GM19025 (cell line): ENCODE results near the gene JAML.

ENCODE experiments used
- ATAC-seq: cut with Tn5 transposase; IDR thresholded peaks from one replicate; pipeline ENCODE4 v1.9.1; 2021; ENCODE audit warnings: mild to moderate bottlenecking, low read depth, moderate library complexity; ENCODE audit not compliant: unreplicated experiment

The JAML gene

DNA sequence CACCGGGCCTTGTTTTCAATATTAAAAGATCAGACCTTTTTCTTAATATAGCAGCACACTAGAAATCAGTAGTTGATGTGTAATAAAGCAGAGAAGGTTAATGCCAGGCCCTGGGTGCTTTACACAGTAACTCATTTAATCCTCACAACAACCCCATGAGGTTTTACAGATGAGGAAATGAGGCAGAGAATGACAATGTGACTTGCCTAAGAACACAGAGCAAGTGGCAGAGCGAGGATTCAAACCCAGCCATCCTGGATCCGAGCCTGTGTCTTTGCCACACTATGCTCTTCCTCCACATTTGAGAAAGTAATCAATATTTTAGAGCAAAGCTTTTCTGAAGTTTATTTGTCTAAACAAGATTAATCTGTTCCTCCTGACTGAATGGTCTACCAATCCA lies 7.2 kb downstream of the JAML start:
- no peak for ATAC-seq

DNA sequence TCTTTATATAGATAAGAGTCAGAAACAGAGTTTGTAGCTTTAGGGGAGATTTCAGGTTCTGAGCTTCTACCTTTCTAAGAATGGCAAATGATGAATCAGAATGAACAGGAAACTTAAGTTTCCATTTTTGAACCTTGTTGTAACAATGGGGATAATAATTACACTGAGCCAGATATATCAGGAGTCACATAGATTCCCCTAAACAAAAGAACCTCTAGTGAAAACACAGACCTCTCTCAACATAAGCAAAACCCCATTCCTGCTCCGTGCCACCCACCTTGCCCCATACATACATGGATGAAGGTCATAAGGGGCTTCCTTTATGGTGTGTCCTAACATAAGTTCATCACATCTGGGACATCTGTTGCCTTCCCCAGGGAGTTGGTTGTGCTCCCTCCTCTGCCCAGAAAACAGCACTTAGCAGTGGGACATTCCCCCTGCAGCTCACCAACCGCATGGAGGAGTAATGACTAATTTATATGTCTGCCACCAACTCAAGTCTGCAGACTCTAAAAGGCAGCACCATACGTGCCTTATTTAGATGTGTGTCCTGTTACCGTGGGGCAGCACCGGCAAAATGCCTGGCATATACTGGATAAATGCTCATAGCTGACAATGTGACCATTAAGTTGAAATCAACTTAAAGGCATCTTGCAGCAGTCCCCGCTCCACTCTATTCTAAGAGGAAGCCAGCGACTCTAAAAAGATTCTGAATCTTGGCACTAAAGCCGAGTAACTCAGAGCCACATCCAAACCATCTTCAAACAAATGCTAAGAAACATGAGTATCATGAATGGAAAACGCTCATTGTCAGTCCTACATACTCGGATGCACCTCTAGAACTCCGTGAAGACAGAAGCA lies 8.0 kb downstream of the JAML start:
- ATAC-seq: peak; percentile 44

DNA sequence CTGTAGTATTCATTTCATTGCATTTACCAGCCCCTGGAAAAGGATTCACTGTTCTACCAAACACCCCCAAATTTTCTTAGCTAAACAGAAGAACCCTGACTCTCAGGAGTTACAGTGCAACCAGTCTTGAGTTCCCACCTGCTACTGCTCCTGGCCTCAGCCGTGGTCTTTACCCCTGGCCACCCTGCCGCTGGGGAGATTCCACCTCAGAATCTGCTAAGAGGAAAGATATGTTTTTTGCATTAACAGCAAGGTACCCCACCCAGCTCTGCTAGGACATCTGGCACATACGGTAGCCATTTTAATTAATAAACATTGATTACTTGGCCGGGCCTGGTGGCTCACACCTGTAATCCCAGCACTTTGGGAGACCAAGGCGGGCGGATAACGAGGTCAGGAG lies 9.0 kb downstream of the JAML start:
- no peak for ATAC-seq

DNA sequence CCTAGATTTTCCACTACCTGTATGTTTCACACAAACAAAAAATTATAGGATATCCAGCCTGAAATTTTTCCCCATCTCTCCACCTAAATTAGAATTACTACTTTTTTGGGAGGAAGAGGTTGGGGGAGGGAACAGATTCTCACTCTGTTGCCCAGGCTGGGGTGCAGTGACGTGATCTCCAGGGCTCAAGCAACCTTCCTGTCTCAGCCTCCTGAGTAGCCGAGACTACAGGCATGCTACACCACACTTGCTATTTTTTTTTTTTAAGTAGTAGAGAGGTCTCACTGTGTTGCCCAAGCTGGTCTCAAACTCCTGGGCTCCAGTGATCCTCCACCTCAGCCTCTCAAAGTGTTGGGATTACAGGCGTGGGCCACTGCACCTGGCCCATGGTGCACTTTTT lies 9.5 kb downstream of the JAML start:
- ATAC-seq: no peak

DNA sequence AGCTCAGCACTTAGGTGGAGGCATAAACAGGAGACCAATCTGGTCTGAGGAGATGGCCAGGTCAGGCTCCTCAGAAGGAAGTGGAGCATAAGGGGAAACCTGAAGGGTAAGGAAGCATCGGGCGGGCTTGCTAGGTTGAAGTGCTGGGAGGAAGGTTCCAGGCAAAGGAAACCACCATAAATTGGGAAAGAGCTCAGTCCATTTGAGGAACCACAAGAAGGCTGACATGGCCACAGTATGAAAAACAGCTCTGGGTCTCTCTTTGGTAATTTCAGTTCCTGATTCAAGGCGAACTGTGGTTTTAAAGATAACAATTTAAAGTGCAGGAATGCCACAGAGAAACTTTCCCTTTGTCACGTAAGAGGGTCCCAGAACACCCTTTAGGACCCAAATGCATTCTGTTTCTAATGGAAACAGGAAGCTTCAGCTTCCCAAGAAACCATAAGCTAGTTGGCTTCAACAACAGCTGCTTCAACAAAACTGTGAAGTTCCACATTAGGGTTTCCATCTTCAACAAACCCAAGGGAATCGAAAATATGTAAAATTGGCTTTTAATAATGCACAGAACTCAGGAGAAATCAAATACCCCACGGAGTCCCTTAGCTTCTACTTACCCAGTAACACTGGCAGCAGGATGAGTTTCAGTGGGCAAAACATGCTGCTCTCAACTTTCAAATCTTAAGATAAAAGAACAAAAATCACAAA lies 10.4 kb downstream of the JAML start:
- ATAC-seq: no peak

DNA sequence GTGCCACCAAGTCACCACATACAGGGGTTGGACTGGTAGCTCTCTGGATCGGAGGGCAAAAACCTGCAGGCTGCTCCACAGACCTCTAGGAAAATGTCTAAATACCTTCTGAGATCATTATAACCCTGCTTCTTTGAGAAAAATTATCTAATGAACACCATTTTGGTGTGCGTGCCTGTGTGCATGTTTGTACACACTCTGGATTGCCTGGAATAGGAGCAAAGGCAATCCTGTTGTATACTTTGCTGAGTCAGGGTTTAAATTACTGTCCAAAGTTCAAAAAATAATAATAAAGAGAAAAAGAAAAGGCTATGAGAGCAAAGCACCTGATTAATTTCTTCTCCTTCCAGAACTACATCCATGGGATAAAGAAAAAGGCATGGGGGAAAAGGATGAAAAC lies 11.0 kb downstream of the JAML start:
- ATAC-seq: no peak

DNA sequence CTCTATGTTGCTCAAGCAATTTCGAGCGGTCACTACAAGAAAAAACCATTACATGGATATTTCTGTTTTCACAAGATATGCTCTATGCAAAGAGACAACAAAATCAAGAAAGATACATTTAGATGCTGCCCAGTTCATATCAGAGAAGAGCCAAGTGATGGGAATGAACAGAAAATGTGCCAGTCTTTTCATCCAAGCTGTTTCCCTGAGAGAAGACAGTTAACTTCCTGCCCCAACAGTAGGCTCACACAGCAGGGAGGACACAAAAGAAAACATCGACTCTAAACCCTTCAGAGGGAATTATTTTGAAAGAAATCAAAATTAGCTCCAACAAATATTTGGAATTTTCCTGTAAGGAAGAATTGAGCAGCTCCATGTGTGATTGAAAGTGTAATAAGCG lies 11.6 kb downstream of the JAML start:
- no peak for ATAC-seq

DNA sequence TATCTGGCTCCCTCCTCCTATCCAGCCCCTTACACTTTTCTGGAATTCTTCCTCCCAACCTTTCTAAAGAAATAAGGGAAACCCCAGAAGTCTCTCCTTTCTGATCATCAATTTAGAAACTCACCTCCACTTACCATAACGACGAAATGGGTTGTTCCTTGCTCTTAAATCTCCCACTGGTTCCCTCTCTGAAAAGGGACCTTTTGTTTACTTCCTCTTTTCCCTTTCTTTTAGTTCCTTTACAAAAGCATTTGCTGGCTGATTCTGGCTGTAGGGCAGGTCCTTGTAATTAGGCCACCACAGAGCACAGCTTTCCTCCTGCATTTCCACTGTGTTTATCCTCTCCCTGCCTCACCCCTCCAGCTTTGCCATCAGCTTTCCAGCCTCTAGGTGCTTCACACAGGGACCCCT lies 12.0 kb downstream of the JAML start:
- no peak for ATAC-seq

DNA sequence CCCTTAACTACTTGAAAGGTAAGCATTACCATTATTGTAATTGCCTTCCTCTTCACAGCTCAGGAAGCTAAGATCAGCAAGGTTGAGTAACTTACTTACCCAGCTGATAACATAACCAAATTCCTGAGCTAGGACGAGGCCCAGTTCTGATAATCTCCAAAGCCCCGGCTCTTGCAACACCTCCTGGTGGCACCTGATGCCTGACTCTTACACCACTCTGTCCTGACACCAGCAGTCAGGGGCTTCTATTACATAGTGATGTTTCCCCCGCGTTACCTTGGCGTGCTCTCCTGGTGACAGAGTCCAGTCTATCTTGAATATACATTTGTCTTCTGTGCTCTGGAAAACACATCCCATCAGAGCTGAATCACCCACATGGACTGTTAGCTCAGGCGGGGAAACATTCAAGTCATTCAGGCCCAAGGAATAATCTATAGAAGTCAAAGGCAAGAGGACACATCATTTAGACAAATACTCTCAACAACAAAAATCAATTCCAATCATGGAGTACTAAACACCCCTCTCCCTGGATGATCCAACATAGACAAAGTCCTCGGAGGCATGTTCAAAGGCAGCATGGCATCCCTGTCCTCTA lies 12.6 kb downstream of the JAML start:
- no peak for ATAC-seq

DNA sequence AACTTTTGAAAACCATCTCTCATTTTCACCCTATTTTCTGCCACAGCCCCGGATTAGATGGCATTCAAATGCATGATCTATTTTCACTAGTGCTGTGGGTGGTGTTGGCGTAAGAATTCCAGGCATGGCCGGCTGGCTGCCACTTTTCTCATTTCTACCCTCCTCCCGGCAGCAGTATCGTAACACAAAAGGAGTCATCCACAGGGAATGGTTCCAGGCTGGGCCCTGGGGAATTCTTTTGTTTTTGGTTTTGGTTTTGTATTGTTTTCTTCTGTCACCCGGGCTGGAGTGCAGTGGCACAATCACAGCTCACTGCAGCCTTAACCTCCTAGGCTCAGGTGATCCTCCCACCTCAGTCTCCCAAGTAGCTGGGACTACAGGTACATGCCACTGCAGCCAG lies 13.8 kb downstream of the JAML start:
- ATAC-seq: no peak

DNA sequence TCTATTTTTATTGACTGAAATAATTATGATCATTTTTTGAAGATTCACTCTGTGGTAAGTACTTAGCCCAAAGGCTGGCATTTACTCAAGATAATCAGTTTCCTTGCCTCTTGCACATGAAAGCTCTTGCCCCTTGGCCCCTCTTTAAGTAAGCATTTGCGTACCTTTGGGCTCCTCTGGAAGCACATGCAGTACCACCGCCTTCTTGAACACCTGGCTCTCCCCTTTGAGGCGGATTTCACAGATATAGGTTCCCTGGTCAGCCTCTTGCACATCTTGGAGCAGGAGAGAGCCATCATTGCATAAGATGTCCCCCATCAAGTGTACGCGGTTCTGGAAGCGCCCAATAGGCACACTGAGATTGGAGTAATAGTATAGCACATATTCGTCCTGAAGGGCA lies 14.5 kb downstream of the JAML start:
- ATAC-seq: no peak

DNA sequence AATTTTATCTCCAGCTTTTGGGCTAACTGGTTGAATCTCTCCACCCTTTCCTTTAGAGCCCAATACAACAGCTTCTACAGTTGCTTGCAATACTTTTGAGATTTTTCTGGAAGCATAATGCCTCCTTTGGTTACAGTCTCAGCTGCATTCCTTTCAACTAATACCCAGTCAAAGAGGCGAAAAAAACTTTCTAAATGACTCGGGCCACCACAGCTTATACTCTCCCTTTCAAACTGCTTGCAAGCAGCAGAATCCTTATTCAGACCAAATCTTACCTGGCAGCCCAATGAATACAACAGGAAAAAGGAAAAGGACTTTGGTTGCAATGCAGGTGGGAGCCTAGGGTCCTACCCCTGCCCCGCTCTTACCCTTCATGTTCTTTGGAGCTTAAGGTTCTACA lies 15.8 kb downstream of the JAML start:
- no peak for ATAC-seq

DNA sequence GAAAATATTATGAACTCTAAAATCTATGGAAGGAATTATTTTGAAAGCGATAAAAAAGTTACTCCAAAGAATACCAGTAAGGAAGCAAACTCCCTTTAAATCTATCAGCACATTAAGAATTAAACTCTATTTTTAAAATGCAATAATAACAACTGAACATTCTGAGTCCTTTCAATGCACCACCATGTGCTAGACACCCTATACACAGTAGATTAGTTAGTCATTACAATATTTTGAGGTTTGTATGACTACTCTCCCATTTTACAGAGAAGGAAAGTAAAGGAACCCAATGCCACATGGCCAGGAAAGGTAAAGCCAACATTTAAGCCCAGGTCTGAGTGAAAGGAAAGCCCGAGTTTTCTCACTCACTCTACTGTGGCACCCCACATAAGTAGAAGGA lies 17.7 kb downstream of the JAML start:
- ATAC-seq: no peak

DNA sequence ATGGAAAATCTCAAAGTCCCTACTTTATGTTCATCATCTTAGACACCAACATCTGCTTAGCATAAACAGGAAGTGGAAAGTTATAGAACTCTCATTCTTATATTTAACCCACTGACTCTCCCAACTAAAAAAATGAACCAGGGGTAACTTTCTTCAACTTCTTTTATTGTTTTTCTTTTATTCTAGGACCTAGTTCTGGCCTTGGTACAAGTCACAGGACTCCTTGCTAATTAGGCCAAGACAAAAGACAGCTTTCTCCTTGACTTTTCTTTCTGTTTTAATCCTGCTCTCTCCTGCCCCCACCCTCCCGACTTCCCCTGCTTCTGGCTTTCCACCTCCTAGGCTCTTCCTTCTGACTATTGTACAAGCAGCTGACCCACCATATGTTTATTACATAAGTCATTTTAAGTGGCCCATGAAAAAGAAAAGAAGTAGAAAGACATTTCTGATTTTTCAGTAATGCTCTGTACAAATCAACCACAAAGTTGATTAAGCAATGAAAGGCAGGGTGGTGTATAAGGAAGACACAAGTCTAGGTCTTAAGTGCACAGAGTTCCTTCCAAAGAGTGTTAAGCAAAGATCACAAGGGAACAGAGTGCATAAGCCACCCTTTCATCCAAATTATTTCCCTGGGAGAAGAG lies 18.3 kb downstream of the JAML start:
- no peak for ATAC-seq

DNA sequence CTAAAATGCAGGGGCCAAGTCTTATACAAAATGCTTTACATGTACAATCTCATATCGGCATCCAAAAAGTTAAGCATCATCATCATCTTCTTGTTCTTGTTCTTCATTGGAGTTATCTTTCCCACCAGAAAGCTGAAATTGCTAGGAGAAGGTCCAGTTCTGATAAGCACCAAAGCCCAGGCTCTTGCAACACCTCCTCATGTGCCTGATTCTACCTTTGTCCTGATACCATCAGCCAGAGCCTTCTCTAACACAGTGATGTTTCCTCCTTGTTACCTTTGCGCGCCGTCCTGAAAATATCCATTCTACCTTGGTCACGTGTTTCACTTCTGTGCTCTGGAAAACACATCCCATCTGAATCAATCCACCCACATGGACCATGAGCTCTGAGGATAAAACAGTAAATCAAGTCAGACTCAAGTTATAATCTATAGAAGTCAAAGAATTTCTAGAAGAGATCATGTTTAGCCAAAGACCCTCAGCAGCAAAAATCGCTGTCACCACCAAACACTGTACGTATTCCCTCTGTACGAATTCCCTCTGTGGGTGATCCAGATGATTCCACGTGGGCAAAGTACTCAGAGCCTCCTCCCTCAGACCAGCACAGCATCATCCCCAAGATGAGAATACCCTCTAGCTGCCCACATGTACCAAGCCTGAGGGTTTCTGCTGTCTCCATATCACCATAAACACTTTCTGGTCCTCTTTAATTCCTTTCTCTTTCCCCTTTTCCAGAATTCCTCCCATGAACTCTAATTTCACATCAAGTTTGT lies 19.0 kb downstream of the JAML start:
- no peak for ATAC-seq

DNA sequence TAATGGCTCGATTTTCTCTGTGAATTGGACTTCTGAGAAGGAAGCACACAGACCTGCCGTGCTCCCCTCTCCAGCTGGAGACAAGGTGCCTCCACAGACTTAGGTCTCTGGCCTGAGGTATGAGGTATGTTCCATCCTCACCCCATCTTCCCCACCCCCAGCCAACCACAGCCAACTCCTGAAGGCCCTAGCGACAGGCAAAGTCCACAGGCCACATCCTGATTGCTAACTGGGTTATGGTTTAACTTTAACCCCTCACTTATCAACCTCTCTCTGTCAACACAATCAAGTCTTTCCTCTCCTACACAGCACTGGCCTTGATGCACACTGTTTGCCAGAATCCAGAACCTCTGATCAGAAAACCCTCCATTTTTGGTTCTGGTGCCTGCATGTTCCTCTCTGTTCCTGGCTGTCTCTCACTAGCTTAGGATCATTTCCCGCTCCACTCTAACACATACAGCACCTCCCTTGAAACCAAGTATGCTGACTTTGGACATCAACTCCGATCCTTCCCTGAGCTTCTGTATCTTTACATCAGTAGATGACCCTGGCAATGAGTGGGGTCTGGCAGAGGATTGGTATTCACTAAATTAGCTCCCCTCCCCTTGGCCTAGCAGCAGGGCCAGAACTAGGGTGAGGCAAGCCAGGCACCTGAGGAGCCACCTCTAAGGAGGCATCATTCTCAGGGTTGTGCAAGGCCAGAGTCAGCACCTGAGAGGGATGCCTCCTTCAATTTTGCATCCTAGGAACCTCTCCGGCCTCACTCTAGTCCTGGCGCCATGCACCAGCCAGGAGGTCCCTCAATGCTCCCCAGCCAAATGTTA lies 22.0 kb downstream of the JAML start:
- peak; percentile 66 for ATAC-seq

DNA sequence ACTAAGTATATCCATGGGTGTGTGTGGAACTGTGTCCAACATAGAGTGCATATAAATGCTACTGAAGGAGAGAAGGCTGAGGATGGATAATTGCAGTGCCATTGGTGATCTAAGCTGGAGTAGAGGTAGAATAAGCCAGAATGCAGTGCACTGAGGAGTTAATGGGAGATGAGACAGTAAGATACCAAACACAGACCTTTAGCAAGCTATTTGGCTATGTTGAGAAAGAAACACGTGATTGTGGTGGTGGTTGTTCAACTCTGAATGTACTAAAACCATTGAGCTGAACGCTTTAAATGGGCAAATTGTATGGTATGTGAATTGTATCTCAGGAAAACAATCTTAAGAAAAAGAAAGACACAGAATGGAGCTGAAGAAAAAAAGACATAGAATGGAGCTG lies 22.8 kb downstream of the JAML start:
- ATAC-seq: no peak

DNA sequence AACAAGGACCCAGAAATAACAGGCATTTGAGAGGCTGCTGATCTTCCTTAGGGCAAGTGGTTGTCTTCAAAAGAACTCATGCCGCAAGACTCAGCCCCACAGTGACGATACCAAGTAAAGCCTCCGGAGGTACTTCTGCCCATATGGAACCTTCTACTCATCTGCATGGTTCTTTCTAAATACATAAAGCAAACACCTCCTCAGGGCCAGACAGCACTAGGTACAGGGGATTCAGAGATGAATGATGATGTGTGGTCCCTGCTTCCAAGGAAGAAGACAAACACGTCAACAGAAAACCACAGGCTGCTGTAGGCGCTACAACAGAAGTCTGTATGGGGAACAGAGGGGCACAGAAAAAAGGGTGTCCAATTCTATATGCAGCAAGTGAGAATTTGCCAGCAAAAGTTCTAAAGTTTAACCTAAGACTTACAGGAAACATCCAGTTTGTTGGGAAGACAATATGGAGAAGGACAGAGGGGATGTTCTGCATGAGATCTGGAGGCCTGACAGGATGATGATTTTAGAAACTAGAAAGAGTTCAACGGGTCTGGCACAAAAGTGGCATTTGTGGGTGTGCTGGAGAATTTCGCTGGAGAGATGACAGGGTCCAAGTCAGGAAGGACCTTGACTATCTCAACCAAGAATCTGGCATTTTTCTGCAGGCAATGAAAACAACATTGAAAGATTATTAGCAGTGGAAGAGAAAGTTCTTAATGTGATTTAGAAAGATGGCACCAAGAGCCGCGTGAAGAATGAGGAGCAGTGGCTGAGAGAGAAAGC lies 23.7 kb downstream of the JAML start:
- ATAC-seq: no peak

DNA sequence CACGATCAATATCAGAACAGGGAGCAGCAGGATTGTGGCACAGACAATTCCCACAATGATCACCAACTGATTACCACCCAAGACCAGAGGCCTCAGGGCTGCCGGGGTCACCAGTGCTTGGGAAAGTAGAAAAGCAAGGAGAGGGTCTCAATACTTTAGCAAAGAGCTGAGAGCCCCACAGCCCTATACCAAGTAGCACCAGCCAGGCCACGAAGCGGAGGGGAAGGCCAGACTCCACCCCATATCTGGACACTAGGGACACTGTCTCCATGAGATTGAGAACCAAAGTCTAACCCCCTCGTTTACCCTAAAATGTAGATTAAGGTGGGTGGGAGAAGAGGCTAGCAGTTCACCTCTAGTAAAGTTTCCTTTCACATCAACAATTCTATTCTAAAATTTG lies 24.3 kb downstream of the JAML start:
- ATAC-seq: no peak
